GM12891 (cell line): Measurements from ENCODE around the gene CR2.
"Not testable (repeated sequence)": the region's sequence is repeated elsewhere in the genome, so short reads cannot be mapped to it uniquely, and the experiment has no call there.

ENCODE experiments used
- DNase-seq: peaks from one replicate; pipeline ENCODE4 v3.0.0; 2011; ENCODE audit warnings: low spot score; ENCODE audit not compliant: insufficient read length
- FAIRE-seq: peaks from 2 replicates; lab custom pipeline; 2011; peaks lifted over from hg19 to GRCh38; lab: Jason Lieb, UNC
- PAX5 ChIP-seq: IDR thresholded peaks from 2 replicates; pipeline ENCODE4 v1.6.1; 2011; ENCODE audit warnings: low read length, moderate library complexity, mild to moderate bottlenecking; ENCODE audit not compliant: insufficient read depth, severe bottlenecking
- POLR2A ChIP-seq: IDR thresholded peaks from 2 replicates; pipeline ENCODE4 v1.6.1; 2011; ENCODE audit warnings: low read depth, low read length, control low read depth
- POLR2AphosphoS5 ChIP-seq: IDR thresholded peaks from 2 replicates; pipeline ENCODE4 v1.6.1; 2011; ENCODE audit warnings: low read depth, low read length, control low read depth
- POU2F2 ChIP-seq: IDR thresholded peaks from 2 replicates; pipeline ENCODE4 v1.6.1; 2011; ENCODE audit warnings: low read depth, mild to moderate bottlenecking, control low read depth, low read length, moderate library complexity
- SPI1 ChIP-seq: IDR thresholded peaks from 2 replicates; pipeline ENCODE4 v1.6.1; 2011; ENCODE audit warnings: low read depth, low read length, control low read depth
- TAF1 ChIP-seq: IDR thresholded peaks from 2 replicates; pipeline ENCODE4 v1.6.1; 2011; ENCODE audit warnings: low read depth, low read length, control low read depth

CR2 gene

DNA sequence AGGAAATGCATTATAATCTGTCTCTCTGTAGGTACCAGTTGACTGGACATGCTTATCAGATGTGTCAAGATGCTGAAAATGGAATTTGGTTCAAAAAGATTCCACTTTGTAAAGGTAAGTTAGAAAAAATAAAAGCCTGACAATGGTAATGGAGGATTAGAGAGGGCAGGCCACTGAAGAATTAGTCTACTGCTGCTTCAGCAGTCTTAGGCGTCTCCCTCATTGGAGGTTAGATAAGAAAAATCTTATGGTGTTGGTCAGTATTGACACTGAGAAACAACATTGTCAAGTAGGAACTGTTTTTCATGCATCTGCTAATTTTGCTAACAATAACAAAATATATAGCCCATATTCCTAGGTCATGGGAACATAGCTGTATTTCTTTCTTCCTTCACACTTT lies 20.1 kb downstream of the CR2 start:
- FAIRE-seq = no peak
- DNase-seq = no peak
- no peak for TF ChIP-seq POLR2AphosphoS5
- no peak for TF ChIP-seq PAX5
- TF ChIP-seq TAF1 = no peak
- no peak for TF ChIP-seq SPI1
- TF ChIP-seq POLR2A = no peak

DNA sequence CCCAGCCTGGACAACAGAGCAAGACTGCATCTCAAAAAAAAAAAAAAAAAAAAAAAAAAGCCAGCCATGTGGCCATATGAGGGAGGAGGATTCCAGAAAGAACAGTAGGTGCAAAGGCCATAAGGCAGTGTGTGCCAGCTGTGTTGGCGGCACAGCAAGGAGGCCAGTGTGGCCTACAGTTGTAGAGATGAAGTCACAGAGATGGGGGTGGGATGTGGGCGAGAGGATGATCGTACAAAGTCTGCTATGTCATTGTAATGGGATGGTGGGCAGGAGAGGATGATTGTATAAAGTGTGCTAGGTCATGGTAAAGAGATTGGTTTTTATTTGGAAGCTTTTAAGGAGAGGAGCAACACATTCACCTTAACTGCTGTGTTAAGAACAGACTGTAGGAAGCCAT lies 32.1 kb downstream of the CR2 start:
- FAIRE-seq (no peak), DNase-seq (no peak)

DNA sequence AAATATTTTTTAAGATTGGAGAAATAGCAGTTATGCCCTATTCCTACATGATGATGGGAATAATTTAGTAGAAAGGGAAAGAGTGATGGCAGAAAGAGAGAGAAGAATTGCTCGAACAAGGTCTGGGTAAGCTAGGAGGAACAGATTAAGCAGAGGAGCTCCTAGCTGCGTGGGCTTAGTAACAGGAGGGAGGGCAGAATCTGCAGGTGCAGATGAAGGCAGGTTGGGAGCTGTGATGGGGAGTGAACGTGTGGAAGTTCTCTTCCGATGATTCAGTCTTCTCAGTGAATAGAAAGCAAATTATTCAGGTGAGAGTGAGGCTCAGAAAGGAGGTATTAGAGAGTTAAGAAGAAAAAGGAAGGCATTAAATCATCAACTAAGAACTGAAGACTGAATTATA lies 33.5 kb downstream of the CR2 start:
- TF ChIP-seq POLR2AphosphoS5 (no peak), PAX5 (no peak), POU2F2 (no peak), SPI1 (no peak), TAF1 (no peak), POLR2A (no peak)
- no peak for FAIRE-seq
- DNase-seq = no peak

More for the DNA sequence above, 32.1 kb downstream of the CR2 start:
- no peak for TF ChIP-seq POU2F2
- no peak for TF ChIP-seq PAX5

DNA sequence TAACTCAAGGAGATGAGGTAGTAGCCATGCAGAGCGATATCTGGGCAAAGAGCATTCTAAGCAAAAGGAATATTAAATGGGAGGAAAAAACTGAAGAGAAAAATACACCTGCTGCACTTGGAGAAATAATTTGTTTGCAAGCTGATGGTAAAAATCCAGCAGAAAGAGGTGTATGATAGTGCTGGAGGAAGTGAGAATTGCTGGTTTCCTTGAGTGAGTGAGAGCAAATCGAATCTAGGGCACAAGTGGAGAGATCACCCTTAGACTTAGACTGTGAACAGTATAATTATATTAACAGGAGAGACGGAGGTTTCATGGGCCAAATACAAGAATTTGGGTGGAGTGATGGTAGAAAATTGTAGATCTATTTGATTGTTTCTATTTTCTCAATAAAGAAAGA lies 39.1 kb downstream of the CR2 start:
- no peak for TF ChIP-seq POLR2A
- peak; percentile 78 for TF ChIP-seq SPI1
- no peak for DNase-seq
- peak; percentile 9 for FAIRE-seq

DNA sequence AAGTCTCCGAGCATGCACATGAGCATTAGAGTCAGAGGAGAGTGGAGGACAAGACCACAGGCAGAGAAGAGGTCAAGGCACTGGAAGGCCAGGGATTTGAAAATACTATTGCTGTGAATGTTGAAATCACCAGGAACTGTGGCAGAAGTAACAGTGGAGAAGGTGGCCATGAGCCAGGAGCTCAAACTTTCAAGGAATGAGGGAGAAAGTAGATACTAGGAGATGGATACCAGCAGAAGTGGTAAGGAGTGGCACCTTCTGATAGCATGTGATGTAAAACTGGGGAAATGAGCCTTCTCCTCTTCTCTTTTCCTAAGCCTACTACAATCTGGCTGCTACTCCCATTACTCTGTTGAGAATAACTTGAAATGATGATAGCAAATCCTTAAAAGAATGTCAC lies 40.0 kb downstream of the CR2 start:
- no peak for FAIRE-seq
- no peak for DNase-seq
- no peak for TF ChIP-seq POU2F2
- no peak for TF ChIP-seq TAF1
- no peak for TF ChIP-seq SPI1

DNA sequence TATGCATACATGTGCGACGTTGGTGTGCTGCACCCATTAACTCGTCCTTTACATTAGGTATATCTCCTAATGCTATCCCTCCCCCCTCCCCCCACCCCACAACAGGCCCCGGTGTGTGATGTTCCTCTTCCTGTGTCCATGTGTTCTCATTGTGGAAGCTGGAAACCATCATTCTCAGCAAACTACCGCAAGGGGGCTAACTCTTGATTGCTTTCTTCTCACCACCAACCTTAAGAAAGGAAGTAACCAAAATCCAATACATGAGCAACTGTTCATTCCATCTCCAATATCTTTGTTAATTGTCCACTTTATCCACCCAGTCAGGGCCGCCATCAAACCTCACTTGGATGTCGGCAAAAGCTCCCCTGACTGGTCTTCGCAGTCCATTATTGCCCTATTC lies 41.2 kb downstream of the CR2 start:
- not testable (repeated sequence) for DNase-seq, FAIRE-seq

DNA sequence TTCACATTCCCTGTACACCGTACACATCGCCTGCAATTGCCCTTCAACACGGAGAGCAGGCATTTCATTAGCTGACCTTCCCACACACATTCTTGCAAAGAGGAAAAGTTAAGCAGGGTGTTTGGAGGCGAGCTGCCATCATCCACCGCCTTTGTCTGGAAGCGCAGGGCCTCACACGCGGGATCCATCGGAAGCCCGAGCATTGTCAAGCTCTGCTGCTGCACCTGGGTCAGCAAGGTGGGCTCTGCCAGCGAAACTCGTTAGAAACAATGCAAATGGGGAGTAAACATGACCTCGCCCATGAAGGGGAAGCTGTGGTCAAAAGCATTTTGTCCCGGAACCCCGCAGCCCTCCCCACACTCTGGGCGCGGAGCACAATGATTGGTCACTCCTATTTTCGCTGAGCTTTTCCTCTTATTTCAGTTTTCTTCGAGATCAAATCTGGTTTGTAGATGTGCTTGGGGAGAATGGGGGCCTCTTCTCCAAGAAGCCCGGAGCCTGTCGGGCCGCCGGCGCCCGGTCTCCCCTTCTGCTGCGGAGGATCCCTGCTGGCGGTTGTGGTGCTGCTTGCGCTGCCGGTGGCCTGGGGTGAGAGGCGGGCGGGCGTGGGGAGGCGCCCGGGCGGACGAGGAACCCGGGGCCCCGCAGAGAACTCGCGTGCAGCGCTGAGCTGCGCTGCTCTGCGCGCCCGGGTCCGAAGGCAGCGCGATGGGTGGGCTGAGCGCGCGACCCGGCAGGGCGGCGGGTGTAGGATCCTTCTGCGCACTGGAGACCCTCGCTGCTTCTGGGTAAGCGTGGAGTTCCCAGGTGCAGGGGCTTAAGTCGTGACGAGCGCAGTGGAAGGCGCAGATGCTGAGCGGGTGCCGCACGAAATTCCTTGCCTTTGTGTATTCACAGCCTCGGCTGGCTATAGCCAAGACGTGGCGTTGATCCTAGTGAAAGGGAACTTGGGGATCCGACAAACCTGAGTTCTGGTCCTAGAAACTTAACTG lies 42.0 kb downstream of the CR2 start, which contains the start of gene CR1:
CR1 (plus strand) TSS at position 357 of the 992 bp plus-strand sequence; CDS start at position 468, 111 bp downstream.
- DNase-seq = peak; percentile 31
- FAIRE-seq = peak; percentile 93

DNA sequence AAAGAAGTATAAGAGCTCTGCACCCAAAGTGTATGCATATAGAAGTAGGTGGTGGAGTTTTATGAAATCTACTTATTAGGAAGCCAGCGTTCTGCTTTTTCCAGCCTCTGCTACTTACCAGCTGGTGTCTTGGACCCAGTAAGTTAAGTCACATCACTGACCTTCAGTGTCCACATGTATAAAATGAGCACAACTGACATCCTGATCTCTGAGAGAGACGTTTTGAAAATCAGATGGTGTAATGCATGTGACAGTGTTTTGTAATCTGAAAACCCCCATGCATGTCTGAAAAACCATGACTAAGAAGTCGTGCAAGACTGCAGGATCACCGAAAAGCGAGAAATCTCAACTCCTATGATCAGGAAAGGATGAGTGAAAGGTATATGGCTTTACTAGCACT lies 43.8 kb downstream of the CR2 start:
- peak; percentile 37; the same call in 1 of the 2 replicates for TF ChIP-seq TAF1
- TF ChIP-seq POLR2A = no peak
- DNase-seq (no peak), FAIRE-seq (peak; percentile 51)

More for the DNA sequence above, 42.0 kb downstream of the CR2 start, which contains the start of gene CR1:
- TF ChIP-seq PAX5 (no peak), POU2F2 (peak; percentile 56; the same call in 1 of the 2 replicates), TAF1 (0 out of 2 replicates have a peak, but pooled peaks have one; percentile 8)

DNA sequence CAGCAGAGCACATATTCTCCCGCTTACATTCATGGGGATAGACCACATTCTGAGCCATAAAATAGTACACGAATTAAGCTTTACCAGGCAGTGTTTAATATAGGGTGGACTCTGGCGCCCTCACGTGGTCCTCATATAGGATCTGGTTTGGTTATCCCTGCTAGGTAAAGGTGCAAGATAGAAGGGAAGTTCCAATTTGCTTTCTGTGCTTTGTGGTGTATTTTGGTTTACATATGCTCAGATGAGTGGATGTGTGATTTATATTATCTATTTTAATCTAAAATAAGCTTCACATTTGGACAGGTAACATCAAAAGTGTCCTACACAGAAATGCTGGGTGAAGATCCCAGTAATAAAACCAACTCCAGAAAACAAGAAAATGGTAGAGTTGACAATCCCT lies 45.4 kb downstream of the CR2 start:
- TF ChIP-seq SPI1 = 0 out of 2 replicates have a peak, but pooled peaks have one; percentile 17
- TF ChIP-seq POLR2AphosphoS5 = no peak
- no peak for TF ChIP-seq PAX5
- no peak for TF ChIP-seq POU2F2
- DNase-seq (no peak), FAIRE-seq (peak; percentile 95)

DNA sequence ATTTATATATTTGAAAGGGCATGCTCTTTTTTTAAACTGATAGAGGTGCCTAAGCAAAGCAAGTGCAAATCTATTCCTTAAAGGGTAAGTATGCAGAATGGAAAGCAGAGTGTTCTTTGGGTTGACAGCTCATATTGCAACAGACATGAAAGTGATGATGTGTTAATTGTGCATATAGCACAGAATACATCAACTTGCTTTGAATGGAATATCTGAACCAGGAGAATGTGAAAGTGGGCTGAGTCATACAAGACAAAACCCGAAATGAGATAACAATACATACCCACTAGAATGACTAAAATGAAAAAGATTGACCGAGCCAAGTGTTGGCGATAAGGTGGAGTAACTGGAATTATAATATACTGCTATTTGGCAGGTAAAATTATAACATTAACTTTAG lies 46.2 kb downstream of the CR2 start:
- DNase-seq (no peak), FAIRE-seq (peak; percentile 13)
- TF ChIP-seq POLR2A (no peak), POU2F2 (no peak), TAF1 (no peak), SPI1 (no peak), PAX5 (no peak), POLR2AphosphoS5 (no peak)

DNA sequence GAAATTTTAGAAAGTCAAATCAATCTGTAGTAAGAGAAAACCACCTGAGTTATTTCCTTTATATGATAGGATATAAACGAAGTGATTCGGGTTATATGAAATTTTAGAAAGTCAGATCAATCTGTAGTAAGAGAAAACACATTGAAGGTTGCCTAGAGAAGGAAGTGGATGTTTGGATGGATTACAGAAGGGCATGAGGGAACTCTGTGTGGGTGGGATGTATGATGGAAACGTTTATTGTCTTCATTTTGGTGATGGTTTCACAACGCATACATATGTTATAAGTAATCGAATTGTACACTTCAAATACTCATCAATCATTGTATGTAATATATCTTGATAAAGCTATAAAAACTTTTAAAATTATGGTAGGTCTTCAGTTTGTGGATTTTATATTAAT lies 46.9 kb downstream of the CR2 start:
- DNase-seq (no peak), FAIRE-seq (no peak)
- TF ChIP-seq SPI1 (no peak), POLR2A (no peak), POU2F2 (no peak), POLR2AphosphoS5 (no peak), TAF1 (no peak), PAX5 (no peak)
